ENCODE measurements around the gene PCDHGC3.
"Not testable (repeated sequence)": the region's sequence is repeated elsewhere in the genome, so short reads cannot be mapped to it uniquely, and the experiment has no call there.

Gene PCDHGC3

GRCh38 chr5:141475625-141476131, at the start of gene PCDHGC3:
Gene PCDHGC3, plus strand, starts transcription at chr5:141475966. Its CDS starts 151 bp downstream, at chr5:141476117.
- DNase-seq (ENCODE audit: low read depth), result peak; percentile 82

- DNase-seq (ENCODE audit: low read depth), result no peak
Observed at GRCh38 chr5:141427783-141428426, 47.9 kb upstream of the PCDHGC3 start.

GRCh38 chr5:141430332-141431113, 45.2 kb upstream of the PCDHGC3 start, which contains the start of gene PCDHGA12:
Gene PCDHGA12, plus strand, starts transcription at chr5:141430507. Its CDS starts 253 bp downstream, at chr5:141430760.
- DNase-seq (ENCODE audit: low read depth), result peak; percentile 64

DNA sequence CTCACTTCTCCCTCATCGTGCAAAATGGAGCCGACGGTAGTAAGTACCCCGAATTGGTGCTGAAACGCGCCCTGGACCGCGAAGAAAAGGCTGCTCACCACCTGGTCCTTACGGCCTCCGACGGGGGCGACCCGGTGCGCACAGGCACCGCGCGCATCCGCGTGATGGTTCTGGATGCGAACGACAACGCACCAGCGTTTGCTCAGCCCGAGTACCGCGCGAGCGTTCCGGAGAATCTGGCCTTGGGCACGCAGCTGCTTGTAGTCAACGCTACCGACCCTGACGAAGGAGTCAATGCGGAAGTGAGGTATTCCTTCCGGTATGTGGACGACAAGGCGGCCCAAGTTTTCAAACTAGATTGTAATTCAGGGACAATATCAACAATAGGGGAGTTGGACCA, 44.5 kb upstream of the PCDHGC3 start:
- DNase-seq (ENCODE audit: low read depth), result no peak

DNA sequence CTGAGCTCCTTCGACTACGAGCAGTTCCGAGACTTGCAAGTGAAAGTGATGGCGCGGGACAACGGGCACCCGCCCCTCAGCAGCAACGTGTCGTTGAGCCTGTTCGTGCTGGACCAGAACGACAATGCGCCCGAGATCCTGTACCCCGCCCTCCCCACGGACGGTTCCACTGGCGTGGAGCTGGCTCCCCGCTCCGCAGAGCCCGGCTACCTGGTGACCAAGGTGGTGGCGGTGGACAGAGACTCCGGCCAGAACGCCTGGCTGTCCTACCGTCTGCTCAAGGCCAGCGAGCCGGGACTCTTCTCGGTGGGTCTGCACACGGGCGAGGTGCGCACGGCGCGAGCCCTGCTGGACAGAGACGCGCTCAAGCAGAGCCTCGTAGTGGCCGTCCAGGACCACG, 43.5 kb upstream of the PCDHGC3 start:
- not testable (repeated sequence) for DNase-seq (ENCODE audit: low read depth)

- DNase-seq (ENCODE audit: low read depth), result not testable (repeated sequence)
Observed at GRCh38 chr5:141432726-141433125, 43.0 kb upstream of the PCDHGC3 start.

DNA sequence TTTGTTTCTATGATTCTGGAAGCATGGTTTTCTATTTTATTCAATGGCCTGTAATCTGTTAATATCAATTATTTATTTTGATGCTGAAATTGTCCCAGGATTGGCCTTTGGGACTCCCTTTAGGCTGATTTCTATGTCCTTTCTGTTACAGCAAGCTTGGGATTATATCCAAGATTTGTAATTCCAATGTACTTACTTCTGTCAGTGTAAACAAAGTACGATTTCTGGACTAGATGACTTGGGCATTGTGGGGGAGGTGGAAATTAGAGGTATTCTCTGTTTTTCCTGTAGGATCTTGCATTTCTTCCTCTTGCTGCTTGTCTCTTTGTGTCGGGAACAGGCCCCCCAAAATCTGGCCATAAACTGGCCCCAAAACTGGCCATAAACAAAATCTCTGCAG, 41.8 kb upstream of the PCDHGC3 start:
- no peak for DNase-seq (ENCODE audit: low read depth)

DNA sequence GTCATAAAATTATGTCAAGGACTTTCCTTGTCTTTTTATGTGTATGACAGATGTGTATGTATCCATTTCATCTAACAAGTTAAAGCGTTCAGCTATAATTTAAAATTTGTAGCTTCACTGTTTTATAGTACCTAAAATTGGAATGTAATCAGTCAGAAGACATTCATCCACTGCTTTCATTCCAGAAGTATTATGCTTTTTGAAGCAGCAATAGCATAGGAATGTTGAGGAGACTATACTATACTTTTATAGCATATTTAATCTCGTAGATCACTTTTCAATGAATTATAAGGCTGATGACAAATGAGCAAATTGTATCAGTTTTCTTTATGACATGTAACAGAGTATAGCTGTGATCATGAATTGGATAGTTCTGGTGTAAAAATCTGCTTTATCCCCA, 38.5 kb upstream of the PCDHGC3 start:
- DNase-seq (ENCODE audit: low read depth), result no peak

- DNase-seq (ENCODE audit: low read depth), result no peak
Observed at GRCh38 chr5:141439411-141440141, 36.2 kb upstream of the PCDHGC3 start.

DNA sequence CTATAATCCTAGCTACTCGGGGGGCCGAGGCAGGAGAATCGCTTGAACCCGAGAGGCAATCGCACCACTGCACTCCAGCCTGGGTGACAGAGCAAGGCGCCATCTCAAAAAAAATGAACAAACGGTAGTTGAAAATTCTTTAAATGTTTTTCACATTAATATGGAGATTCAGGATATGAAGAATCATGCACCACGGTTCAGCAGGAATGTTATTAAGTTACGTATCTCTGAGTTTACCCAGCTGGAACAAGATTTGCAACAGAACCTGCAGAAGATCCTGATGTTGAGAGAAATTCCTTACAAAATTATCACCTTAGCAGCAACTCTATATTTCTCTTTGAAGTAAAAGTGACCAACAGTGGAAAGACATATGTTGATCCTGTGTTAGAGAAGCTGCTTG, 35.4 kb upstream of the PCDHGC3 start:
- no peak for DNase-seq (ENCODE audit: low read depth)

DNA sequence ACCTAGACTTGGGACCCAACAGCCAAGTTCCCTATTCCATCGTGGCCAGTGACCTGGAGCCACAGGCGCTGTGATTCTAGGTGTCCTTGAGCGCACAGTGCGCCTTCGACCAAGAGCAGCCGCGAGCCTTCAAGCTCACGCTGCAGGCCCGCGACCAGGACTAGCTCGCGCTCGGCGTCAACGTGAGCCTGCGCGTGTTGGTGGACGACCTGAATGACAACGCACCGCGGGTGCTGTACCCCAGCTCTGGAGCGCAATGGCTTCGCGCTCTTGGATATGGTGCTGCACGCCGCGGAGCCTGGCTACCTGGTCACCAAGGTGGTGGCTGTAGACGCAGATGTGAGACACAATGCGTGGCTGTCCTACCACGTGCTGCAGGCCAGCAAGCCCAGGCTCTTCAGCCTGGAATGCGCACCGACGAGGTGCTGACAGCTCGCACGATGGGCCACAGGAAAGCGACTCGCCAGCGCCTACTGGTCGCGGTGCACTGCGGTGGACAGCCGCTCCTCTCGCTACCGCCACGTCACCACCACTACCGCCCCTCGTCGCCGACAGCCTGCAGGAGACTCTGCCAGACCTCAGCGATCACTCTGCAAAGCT, 34.1 kb upstream of the PCDHGC3 start:
- no peak for DNase-seq (ENCODE audit: low read depth)

GRCh38 chr5:141465351-141465750, 10.4 kb upstream of the PCDHGC3 start:
- DNase-seq (ENCODE audit: low read depth), result no peak

DNA sequence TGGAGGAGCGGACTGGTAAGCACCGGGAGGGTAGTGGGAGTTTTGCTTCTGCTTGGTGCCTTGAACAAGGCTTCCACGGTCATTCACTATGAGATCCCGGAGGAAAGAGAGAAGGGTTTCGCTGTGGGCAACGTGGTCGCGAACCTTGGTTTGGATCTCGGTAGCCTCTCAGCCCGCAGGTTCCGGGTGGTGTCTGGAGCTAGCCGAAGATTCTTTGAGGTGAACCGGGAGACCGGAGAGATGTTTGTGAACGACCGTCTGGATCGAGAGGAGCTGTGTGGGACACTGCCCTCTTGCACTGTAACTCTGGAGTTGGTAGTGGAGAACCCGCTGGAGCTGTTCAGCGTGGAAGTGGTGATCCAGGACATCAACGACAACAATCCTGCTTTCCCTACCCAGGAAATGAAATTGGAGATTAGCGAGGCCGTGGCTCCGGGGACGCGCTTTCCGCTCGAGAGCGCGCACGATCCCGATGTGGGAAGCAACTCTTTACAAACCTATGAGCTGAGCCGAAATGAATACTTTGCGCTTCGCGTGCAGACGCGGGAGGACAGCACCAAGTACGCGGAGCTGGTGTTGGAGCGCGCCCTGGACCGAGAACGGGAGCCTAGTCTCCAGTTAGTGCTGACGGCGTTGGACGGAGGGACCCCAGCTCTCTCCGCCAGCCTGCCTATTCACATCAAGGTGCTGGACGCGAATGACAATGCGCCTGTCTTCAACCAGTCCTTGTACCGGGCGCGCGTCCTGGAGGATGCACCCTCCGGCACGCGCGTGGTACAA, 556 bp downstream of the PCDHGC3 start:
- no peak for DNase-seq (ENCODE audit: low read depth)

DNA sequence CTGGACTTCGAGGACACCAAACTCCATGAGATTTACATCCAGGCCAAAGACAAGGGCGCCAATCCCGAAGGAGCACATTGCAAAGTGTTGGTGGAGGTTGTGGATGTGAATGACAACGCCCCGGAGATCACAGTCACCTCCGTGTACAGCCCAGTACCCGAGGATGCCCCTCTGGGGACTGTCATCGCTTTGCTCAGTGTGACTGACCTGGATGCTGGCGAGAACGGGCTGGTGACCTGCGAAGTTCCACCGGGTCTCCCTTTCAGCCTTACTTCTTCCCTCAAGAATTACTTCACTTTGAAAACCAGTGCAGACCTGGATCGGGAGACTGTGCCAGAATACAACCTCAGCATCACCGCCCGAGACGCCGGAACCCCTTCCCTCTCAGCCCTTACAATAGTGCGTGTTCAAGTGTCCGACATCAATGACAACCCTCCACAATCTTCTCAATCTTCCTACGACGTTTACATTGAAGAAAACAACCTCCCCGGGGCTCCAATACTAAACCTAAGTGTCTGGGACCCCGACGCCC, 1.3 kb downstream of the PCDHGC3 start:
- no peak for DNase-seq (ENCODE audit: low read depth)

DNA sequence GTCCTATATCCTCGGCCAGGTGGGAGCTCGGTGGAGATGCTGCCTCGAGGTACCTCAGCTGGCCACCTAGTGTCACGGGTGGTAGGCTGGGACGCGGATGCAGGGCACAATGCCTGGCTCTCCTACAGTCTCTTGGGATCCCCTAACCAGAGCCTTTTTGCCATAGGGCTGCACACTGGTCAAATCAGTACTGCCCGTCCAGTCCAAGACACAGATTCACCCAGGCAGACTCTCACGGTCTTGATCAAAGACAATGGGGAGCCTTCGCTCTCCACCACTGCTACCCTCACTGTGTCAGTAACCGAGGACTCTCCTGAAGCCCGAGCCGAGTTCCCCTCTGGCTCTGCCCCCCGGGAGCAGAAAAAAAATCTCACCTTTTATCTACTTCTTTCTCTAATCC, 2.0 kb downstream of the PCDHGC3 start:
- DNase-seq (ENCODE audit: low read depth), result no peak

DNA sequence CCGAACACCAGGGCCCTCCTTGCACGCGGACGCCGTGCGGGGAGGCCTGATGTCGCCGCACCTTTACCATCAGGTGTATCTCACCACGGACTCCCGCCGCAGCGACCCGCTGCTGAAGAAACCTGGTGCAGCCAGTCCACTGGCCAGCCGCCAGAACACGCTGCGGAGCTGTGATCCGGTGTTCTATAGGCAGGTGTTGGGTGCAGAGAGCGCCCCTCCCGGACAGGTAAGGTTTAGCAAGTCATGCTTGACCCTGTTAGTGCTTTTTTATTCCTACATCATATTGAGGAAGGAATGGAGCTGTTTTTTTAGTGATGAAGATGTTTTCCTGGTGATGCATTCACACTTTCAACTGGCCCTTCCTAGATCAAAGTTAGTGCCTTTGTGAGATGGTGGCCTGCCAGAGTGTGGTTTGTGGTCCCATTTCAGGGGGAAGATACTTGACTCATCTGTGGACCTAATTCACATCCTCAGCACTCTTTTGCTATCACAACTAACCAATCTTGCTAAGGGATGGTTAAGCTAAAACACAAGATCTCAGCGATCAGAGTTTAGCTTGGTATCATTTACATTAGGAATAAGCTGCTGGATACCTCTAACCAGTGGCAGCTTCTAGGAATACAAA, 2.7 kb downstream of the PCDHGC3 start:
- no peak for DNase-seq (ENCODE audit: low read depth)

- DNase-seq (ENCODE audit: low read depth), result no peak
Observed at GRCh38 chr5:141479776-141480175, 4.0 kb downstream of the PCDHGC3 start.

DNA sequence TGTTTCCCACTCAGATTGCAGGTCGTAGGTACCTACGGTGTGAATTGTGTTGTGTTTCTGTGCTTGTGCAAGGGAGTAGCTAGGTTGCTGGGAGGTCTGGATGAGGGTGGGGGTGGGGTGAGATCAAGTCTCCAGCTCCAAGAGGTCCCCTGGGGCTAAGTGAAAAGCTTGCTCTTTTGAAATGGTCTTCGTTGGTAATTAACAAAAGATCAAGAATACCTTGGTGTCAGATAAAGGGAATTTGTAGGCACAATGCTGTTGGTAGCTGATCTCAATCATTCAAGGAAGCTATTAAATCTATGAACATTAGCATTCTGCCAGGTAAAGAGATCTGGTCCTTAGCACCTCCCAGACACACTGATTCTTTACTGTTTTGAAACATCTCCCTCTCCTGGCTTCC, 8.1 kb downstream of the PCDHGC3 start:
- no peak for DNase-seq (ENCODE audit: low read depth)

- DNase-seq (ENCODE audit: low read depth), result no peak
Observed at GRCh38 chr5:141484310-141484640, 8.5 kb downstream of the PCDHGC3 start.

GRCh38 chr5:141484641-141485311, 9.0 kb downstream of the PCDHGC3 start, which contains the start of gene PCDHGC4:
Gene PCDHGC4, plus strand, starts transcription at chr5:141485030. Its CDS starts 144 bp downstream, at chr5:141485174.
- no peak for DNase-seq (ENCODE audit: low read depth)
